Central memory CD4-positive, alpha-beta T cell (primary cell): ENCODE measurements around the gene AK5.

Experiments
- DNase-seq: peaks from one replicate; pipeline ENCODE4 v3.0.0; 2022

Gene AK5

GRCh38 chr1:77459881-77460280 is 178.1 kb downstream of the AK5 start:
- no peak for DNase-seq

- no peak for DNase-seq
Measured at GRCh38 chr1:77461691-77462090, 179.9 kb downstream of the AK5 start.

- DNase-seq: no peak
Measured at GRCh38 chr1:77463216-77463615, 181.4 kb downstream of the AK5 start.

GRCh38 chr1:77465139-77465538 is 183.3 kb downstream of the AK5 start:
- no peak for DNase-seq

GRCh38 chr1:77465922-77466321 is 184.1 kb downstream of the AK5 start:
- DNase-seq: no peak

- no peak for DNase-seq
Measured at GRCh38 chr1:77467021-77467595, 185.3 kb downstream of the AK5 start.

GRCh38 chr1:77467741-77468140 is 185.9 kb downstream of the AK5 start:
- no peak for DNase-seq

GRCh38 chr1:77468257-77468948 is 186.6 kb downstream of the AK5 start:
- DNase-seq: no peak

GRCh38 chr1:77468949-77469710 is 187.3 kb downstream of the AK5 start:
- no peak for DNase-seq

- DNase-seq: no peak
Measured at GRCh38 chr1:77471691-77472090, 189.9 kb downstream of the AK5 start.

- DNase-seq: no peak
Measured at GRCh38 chr1:77473690-77474089, 191.9 kb downstream of the AK5 start.

- DNase-seq: no peak
Measured at GRCh38 chr1:77475641-77476040, 193.8 kb downstream of the AK5 start.

- DNase-seq: no peak
Measured at GRCh38 chr1:77476475-77476874, 194.7 kb downstream of the AK5 start.

- no peak for DNase-seq
Measured at GRCh38 chr1:77484334-77484733, 202.5 kb downstream of the AK5 start.

- DNase-seq: no peak
Measured at GRCh38 chr1:77484926-77485325, 203.1 kb downstream of the AK5 start.

GRCh38 chr1:77487631-77488030 is 205.8 kb downstream of the AK5 start:
- DNase-seq: no peak

- no peak for DNase-seq
Measured at GRCh38 chr1:77489910-77490309, 208.1 kb downstream of the AK5 start.

GRCh38 chr1:77494026-77494425 is 212.2 kb downstream of the AK5 start:
- DNase-seq: no peak

GRCh38 chr1:77498918-77499317 is 217.1 kb downstream of the AK5 start:
- no peak for DNase-seq

- DNase-seq: no peak
Measured at GRCh38 chr1:77499466-77499865, 217.6 kb downstream of the AK5 start.

- DNase-seq: no peak
Measured at GRCh38 chr1:77504986-77505385, 223.2 kb downstream of the AK5 start.

GRCh38 chr1:77506771-77507170 is 225.0 kb downstream of the AK5 start:
- no peak for DNase-seq

GRCh38 chr1:77509051-77509492 is 227.3 kb downstream of the AK5 start:
- DNase-seq: no peak

GRCh38 chr1:77509898-77510297 is 228.1 kb downstream of the AK5 start:
- DNase-seq: no peak
